VCaP (cell line): ENCODE measurements around the gene MMEL1.
"Not testable (repeated sequence)": the region's sequence is repeated elsewhere in the genome, so short reads cannot be mapped to it uniquely, and the experiment has no call there.

Experiments
- H3K27ac ChIP-seq: fragments of 450-650 bp; 2 replicates; pipeline ENCODE4 v1.5.1; 2017
- CTCF ChIP-seq: fragments of 450-650 bp; conservative IDR thresholded peaks from 2 replicates; pipeline ENCODE4 v1.5.1; 2017; ENCODE audit warnings: mild to moderate bottlenecking, moderate library complexity

The MMEL1 gene

GRCh38 chr1:2552189-2552588 lies 80.6 kb downstream of the MMEL1 start:
- TF ChIP-seq CTCF = no peak
- H3K27ac ChIP-seq = no peak overlapping the region

- H3K27ac ChIP-seq = not testable (repeated sequence)
Measured at GRCh38 chr1:2551544-2551943, 81.3 kb downstream of the MMEL1 start.

- H3K27ac ChIP-seq = peak overlapping the region; percentile 99
Measured at GRCh38 chr1:2550309-2550861, 82.4 kb downstream of the MMEL1 start.

GRCh38 chr1:2549367-2550029 lies 83.3 kb downstream of the MMEL1 start:
- peak overlapping the region; percentile 99 for H3K27ac ChIP-seq

- peak overlapping the region; percentile 99 for H3K27ac ChIP-seq
- TF ChIP-seq CTCF = peak; percentile 98
Measured at GRCh38 chr1:2548068-2548589, 84.7 kb downstream of the MMEL1 start.

- peak overlapping the region; percentile 99 for H3K27ac ChIP-seq
Measured at GRCh38 chr1:2547210-2548067, 85.4 kb downstream of the MMEL1 start.

GRCh38 chr1:2546515-2547209 lies 86.2 kb downstream of the MMEL1 start:
- H3K27ac ChIP-seq = peak overlapping the region; percentile 99
- TF ChIP-seq CTCF = no peak; the same call in 1 of the 2 replicates

More at GRCh38 chr1:2547210-2548067, 85.4 kb downstream of the MMEL1 start:
- no peak for TF ChIP-seq CTCF

- H3K27ac ChIP-seq = peak overlapping the region; percentile 99
Measured at GRCh38 chr1:2545754-2546514, 86.9 kb downstream of the MMEL1 start.

More at GRCh38 chr1:2545754-2546514, 86.9 kb downstream of the MMEL1 start:
- TF ChIP-seq CTCF = no peak
